H1 (cell line): ENCODE data around the gene NUDT19. TPM values are rescaled to one million over a fixed set of nuclear protein-coding genes. Genes with fewer than 3 reads are reported as not detected.

Experiments used
- ATF2 ChIP-seq: IDR thresholded peaks from 2 replicates; pipeline ENCODE4 v1.6.1; 2012; ENCODE audit warnings: low read length, inconsistent platforms
- polyA plus RNA-seq, 7 experiments: library from polyadenylated mRNA; depleted of rRNA in 3 of 7; stranded (reverse) in 5 of 7; unstranded in 2 of 7; fragments of >200 nt in 5 of 7; fragments of 200-250 nt in 2 of 7; gene quantifications; 1 replicate in 5 of 7; 2 replicates in 1 of 7; 4 replicates in 1 of 7; pipeline versions ENCODE4 v1.2.1 to v1.2.3, GENCODE V29; 2011 to 2013; ENCODE audit warnings: missing spikeins in 2 of 7, mixed read lengths in 2 of 7
- total RNA-seq: library from RNA; stranded (reverse); fragmentation: NEBNext Ultra II Directional; extraction: Animal tissue kit (Norgen Biotek cat#: 25700); gene quantifications from 2 replicates; pipeline ENCODE4 v1.2.1, GENCODE V29; 2021

Gene NUDT19
- total and polyA plus RNA-seq, 2 of the 8 experiments (the other 6 are each of a cell fraction or from before 2014, with no cell fraction given) = 2.0 to 3.3 TPM

GRCh38 chr19:32717496-32717895 is 25.9 kb downstream of the NUDT19 start (continued):
- no peak for TF ChIP-seq ATF2
